C4-2B (cell line): Measurements from ENCODE around the gene ADIPOR2.

Experiments
- ZFX ChIP-seq: fragments of 450-650 bp; IDR thresholded peaks from 2 replicates; pipeline ENCODE4 v1.6.1; 2017
- TF ChIP-seq, protein P1 (sequence below): fragments of 450-650 bp; conservative IDR thresholded peaks from 2 replicates; pipeline ENCODE4 v1.5.1; 2017; ENCODE audit warnings: mild to moderate bottlenecking

DNA sequence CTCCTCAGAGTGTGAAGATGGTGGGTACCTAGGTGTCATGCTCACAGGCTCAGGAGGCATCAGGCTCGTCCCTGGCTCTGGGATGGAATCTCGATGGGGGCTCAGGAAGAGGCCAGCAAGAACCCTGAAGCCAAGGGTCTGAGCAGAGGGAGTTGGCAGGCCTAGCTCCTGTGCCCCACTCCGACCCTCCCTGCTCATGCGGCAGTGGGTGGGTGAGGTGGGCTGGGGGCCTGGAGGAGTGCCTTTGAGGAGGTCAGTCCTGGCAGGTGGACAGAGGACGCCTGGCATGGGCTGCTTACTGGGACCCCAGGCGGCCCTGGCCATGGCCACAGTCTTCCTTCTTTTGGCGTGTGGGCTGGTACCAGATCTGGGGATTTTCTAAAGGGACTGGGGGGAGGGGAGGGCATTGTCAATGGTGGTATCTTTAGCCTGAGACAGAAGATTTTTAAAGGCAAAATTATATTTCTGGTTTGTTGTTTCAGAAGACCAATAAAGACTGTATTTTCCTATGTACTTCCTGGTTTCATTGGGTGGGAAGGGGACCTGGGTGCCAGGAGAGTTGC lies 145.5 kb downstream of the ADIPOR2 start:
- TF ChIP-seq, protein P1, sequence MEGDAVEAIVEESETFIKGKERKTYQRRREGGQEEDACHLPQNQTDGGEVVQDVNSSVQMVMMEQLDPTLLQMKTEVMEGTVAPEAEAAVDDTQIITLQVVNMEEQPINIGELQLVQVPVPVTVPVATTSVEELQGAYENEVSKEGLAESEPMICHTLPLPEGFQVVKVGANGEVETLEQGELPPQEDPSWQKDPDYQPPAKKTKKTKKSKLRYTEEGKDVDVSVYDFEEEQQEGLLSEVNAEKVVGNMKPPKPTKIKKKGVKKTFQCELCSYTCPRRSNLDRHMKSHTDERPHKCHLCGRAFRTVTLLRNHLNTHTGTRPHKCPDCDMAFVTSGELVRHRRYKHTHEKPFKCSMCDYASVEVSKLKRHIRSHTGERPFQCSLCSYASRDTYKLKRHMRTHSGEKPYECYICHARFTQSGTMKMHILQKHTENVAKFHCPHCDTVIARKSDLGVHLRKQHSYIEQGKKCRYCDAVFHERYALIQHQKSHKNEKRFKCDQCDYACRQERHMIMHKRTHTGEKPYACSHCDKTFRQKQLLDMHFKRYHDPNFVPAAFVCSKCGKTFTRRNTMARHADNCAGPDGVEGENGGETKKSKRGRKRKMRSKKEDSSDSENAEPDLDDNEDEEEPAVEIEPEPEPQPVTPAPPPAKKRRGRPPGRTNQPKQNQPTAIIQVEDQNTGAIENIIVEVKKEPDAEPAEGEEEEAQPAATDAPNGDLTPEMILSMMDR: no peak
- no peak for TF ChIP-seq ZFX
